ENCODE results near the gene KRTAP20-4. TPM values are rescaled to one million over a fixed set of nuclear protein-coding genes. Genes with fewer than 3 reads are reported as not detected.

Gene KRTAP20-4
- total RNA-seq, 1 experiment from 2014 or later: not detected

DNA sequence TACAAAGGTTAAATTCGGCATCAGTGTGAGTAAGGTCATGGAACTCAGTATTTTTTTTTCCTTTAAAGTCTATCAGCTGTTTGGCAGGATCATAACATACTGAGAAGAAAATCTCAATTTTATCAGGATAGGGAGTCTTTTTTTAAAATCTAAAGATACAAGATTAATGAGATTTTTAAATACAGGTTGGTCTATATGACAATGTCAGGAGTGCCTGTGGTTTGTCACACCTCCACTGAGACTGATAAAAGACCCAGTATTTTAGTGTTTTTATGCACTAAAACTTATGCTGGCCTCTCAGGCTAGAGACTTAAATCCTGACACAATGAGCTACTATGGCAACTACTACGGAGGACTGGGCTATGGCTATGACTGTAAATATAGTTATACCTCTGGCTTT lies 22.1 kb downstream of the KRTAP20-4 start, which contains the start of gene KRTAP20-3:
Gene KRTAP20-3, plus strand, starts transcription at position 301 of the 400 bp plus-strand sequence.
- Mint-ChIP-seq H3K9me3 (ENCODE audit: unreplicated experiment) (no peaks in the 10 kb centered on the region), H3K27me3 (ENCODE audit: insufficient read depth, unreplicated experiment) (no peaks in the 10 kb centered on the region), H3K4me1 (ENCODE audit: low read depth, unreplicated experiment) (no peaks in the 10 kb centered on the region), H3K36me3 (ENCODE audit: insufficient read depth, unreplicated experiment) (no peaks in the 10 kb centered on the region), H3K27ac (ENCODE audit: unreplicated experiment) (no peak within 1 kb of the TSS), H3K4me3 (ENCODE audit: unreplicated experiment) (no peak within 1 kb of the TSS)
- Histone ChIP-seq H3K4me3 (ENCODE audit: low read depth, low read length) (no peak within 1 kb of the TSS), H3K27me3 (replicated peaks; ENCODE audit: control insufficient read depth, insufficient read depth, low read length) (no peaks in the 10 kb centered on the region), H3K36me3 (ENCODE audit: control insufficient read depth, insufficient read depth, low read length) (no peaks in the 10 kb centered on the region), H3K4me1 (no peaks in the 10 kb centered on the region), H3K9me3 (no peaks in the 10 kb centered on the region)
- TF ChIP-seq, protein P1, sequence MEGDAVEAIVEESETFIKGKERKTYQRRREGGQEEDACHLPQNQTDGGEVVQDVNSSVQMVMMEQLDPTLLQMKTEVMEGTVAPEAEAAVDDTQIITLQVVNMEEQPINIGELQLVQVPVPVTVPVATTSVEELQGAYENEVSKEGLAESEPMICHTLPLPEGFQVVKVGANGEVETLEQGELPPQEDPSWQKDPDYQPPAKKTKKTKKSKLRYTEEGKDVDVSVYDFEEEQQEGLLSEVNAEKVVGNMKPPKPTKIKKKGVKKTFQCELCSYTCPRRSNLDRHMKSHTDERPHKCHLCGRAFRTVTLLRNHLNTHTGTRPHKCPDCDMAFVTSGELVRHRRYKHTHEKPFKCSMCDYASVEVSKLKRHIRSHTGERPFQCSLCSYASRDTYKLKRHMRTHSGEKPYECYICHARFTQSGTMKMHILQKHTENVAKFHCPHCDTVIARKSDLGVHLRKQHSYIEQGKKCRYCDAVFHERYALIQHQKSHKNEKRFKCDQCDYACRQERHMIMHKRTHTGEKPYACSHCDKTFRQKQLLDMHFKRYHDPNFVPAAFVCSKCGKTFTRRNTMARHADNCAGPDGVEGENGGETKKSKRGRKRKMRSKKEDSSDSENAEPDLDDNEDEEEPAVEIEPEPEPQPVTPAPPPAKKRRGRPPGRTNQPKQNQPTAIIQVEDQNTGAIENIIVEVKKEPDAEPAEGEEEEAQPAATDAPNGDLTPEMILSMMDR (IDR thresholded peaks at IDR 0.05; ENCODE audit: insufficient read depth in 1 of 2, low read depth in 1 of 2, low read length in 1 of 2, severe bottlenecking in 1 of 2, unreplicated experiment in 1 of 2): no peak
- ChIA-PET CTCF (no interaction called here), POLR2A (no interaction called here)
- BruUV-seq (replicated peaks): no TSS peak
- DNase-seq: no peak
- intact Hi-C loops (cut with micrococcal nuclease; ENCODE audit: unreplicated experiment): no loop called here

DNA sequence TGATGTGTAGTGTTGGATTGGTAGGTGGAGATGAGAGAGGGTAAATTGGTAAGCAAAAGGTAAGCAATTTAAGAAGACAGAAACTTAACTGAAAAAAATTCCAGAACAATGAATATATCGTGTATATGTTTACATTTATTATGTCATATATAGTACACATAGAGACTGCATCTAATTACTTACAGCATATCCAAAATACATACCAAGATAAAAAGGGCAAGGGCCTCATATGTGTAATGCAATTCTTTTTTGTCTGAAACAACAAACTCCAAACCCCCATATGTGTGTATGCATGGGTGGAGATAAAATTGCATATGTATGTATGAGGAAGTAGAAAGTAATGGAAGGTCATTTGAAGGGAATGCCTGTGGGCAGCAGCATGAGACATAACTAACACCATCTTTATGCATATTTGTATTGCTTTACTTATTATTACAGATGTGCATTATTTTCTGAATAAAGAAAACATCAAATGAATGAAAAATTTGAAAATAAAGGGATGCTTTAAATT lies 26.5 kb downstream of the KRTAP20-4 start:
- H3K36me3 ChIP-seq (ENCODE audit: control insufficient read depth, insufficient read depth, low read length): no peaks in the 10 kb centered on the region
- Mint-ChIP-seq H3K4me3 (ENCODE audit: unreplicated experiment) (no peak overlapping the region), H3K4me1 (ENCODE audit: low read depth, unreplicated experiment) (no peaks in the 10 kb centered on the region), H3K27me3 (ENCODE audit: insufficient read depth, unreplicated experiment) (peaks cover 8% of the 10 kb centered on the region), H3K36me3 (ENCODE audit: insufficient read depth, unreplicated experiment) (no peaks in the 10 kb centered on the region), H3K27ac (ENCODE audit: unreplicated experiment) (no peak overlapping the region), H3K9me3 (ENCODE audit: unreplicated experiment) (no peaks in the 10 kb centered on the region)
- no peaks in the 10 kb centered on the region for H3K4me1 ChIP-seq
- TF ChIP-seq, protein P1 (IDR thresholded peaks at IDR 0.05; ENCODE audit: insufficient read depth in 1 of 2, low read depth in 1 of 2, low read length in 1 of 2, severe bottlenecking in 1 of 2, unreplicated experiment in 1 of 2): no peak
- no peaks in the 10 kb centered on the region for H3K9me3 ChIP-seq
- no peaks in the 10 kb centered on the region for H3K27me3 ChIP-seq (replicated peaks; ENCODE audit: control insufficient read depth, insufficient read depth, low read length)
- no peak for DNase-seq
- intact Hi-C loops (cut with micrococcal nuclease; ENCODE audit: unreplicated experiment): no loop called here
- BruUV-seq (replicated peaks): no TSS peak
- POLR2A ChIA-PET: no interaction called here
- H3K4me3 ChIP-seq (ENCODE audit: low read depth, low read length): no peak overlapping the region
- CTCF ChIA-PET: no interaction called here

DNA sequence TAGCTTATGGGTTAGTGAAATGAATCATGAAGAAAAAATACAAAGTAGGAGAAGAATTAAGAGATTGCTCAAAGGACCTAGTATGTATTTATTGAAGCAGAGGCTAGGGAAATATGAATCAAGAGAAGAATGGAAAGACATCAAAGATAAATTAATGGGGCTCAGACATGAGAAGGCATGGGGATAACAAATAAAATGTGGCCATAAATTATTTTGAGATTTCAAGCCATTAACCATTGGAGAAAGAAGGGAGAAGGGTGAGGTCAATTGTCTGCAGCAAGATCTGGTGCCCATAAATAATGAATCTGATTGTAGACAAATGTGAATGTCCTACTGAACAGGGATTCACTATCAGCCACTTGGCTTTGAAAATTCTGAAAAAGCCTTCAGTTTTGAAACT lies 32.5 kb downstream of the KRTAP20-4 start:
- DNase-seq: no peak
- no peaks in the 10 kb centered on the region for H3K4me1 Mint-ChIP-seq (ENCODE audit: low read depth, unreplicated experiment)
- no peaks in the 10 kb centered on the region for H3K36me3 Mint-ChIP-seq (ENCODE audit: insufficient read depth, unreplicated experiment)
- H3K27me3 Mint-ChIP-seq (ENCODE audit: insufficient read depth, unreplicated experiment): peaks cover 13% of the 10 kb centered on the region
- BruUV-seq (replicated peaks): no TSS peak
- POLR2A ChIA-PET: no interaction called here
- H3K27me3 ChIP-seq (replicated peaks; ENCODE audit: control insufficient read depth, insufficient read depth, low read length): no peaks in the 10 kb centered on the region
- H3K4me1 ChIP-seq: no peaks in the 10 kb centered on the region
- H3K9me3 Mint-ChIP-seq (ENCODE audit: unreplicated experiment): no peaks in the 10 kb centered on the region
- TF ChIP-seq, protein P1 (IDR thresholded peaks at IDR 0.05; ENCODE audit: insufficient read depth in 1 of 2, low read depth in 1 of 2, low read length in 1 of 2, severe bottlenecking in 1 of 2, unreplicated experiment in 1 of 2): no peak
- intact Hi-C loops (cut with micrococcal nuclease; ENCODE audit: unreplicated experiment): no loop called here
- H3K4me3 ChIP-seq (ENCODE audit: low read depth, low read length): no peak overlapping the region
- no peaks in the 10 kb centered on the region for H3K36me3 ChIP-seq (ENCODE audit: control insufficient read depth, insufficient read depth, low read length)
- no peaks in the 10 kb centered on the region for H3K9me3 ChIP-seq
- no peak overlapping the region for H3K27ac Mint-ChIP-seq (ENCODE audit: unreplicated experiment)
- CTCF ChIA-PET: no interaction called here
- no peak overlapping the region for H3K4me3 Mint-ChIP-seq (ENCODE audit: unreplicated experiment)
